ENCODE measurements around the gene SOHLH1.

DNA sequence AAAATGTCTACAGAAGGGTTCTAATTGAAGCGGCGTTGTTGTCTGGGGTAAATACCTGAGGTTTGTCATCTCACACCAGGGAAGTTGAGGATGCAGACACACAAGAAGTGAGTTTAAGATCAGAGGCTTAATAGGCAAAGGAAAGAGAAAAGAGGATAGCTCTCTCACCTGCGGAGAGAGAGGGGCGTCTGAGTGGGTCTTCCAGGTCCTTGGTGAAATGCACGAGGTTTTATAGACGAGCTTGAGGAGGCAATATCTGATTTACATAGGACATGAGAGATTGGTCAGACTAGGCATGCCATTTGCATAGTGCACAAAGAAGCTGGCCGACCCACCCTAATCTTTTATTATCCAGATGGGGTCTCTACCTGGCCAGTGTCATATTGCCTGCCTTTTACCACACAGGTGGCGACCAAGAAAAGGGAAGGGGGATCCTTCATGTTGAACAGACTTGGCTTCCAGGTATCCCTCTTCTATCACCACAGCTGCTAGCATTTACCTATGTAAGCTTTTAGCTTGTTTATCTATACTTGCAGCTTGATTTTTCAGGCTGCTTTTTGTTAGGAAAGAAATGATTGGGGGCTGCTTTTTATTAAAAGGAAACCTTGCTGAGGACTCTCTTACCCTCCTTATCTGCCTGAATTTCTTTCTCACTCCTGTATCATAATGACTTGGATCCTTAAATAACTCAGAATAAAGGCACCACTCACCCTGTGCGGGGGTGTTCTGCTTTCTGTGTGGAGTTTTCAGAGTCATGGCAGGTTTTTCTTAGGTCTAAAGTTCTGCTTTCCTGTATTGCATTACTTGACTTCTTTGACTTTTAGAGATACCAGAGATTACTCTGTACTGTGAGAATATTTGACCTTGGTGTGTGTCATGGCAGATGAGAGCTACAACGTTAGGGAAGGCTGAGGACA lies 50.5 kb downstream of the SOHLH1 start:
- TF ChIP-seq ZNF202 (tag by site-specific recombination; IDR thresholded peaks at IDR 0.05; ENCODE audit: borderline replicate concordance) (no peak), SCRT1 (tag by site-specific recombination; IDR thresholded peaks at IDR 0.05; ENCODE audit: borderline replicate concordance) (no peak), ZNF521 (tag by site-specific recombination; IDR thresholded peaks at IDR 0.05) (no peak), GLIS2 (tag by site-specific recombination; IDR thresholded peaks at IDR 0.05) (no peak), ZNF146 (tag by site-specific recombination; IDR thresholded peaks at IDR 0.05) (no peak), BCL11A (tag by site-specific recombination; IDR thresholded peaks at IDR 0.05; ENCODE audit: low read depth) (no peak), ZNF558 (tag by site-specific recombination; IDR thresholded peaks at IDR 0.05) (no peak), YY1 (tag by site-specific recombination; IDR thresholded peaks at IDR 0.05) (no peak)
- TF ChIP-seq, protein P1, sequence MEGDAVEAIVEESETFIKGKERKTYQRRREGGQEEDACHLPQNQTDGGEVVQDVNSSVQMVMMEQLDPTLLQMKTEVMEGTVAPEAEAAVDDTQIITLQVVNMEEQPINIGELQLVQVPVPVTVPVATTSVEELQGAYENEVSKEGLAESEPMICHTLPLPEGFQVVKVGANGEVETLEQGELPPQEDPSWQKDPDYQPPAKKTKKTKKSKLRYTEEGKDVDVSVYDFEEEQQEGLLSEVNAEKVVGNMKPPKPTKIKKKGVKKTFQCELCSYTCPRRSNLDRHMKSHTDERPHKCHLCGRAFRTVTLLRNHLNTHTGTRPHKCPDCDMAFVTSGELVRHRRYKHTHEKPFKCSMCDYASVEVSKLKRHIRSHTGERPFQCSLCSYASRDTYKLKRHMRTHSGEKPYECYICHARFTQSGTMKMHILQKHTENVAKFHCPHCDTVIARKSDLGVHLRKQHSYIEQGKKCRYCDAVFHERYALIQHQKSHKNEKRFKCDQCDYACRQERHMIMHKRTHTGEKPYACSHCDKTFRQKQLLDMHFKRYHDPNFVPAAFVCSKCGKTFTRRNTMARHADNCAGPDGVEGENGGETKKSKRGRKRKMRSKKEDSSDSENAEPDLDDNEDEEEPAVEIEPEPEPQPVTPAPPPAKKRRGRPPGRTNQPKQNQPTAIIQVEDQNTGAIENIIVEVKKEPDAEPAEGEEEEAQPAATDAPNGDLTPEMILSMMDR (tag by site-specific recombination; IDR thresholded peaks at IDR 0.05) = no peak
- TF ChIP-seq, protein P2, sequence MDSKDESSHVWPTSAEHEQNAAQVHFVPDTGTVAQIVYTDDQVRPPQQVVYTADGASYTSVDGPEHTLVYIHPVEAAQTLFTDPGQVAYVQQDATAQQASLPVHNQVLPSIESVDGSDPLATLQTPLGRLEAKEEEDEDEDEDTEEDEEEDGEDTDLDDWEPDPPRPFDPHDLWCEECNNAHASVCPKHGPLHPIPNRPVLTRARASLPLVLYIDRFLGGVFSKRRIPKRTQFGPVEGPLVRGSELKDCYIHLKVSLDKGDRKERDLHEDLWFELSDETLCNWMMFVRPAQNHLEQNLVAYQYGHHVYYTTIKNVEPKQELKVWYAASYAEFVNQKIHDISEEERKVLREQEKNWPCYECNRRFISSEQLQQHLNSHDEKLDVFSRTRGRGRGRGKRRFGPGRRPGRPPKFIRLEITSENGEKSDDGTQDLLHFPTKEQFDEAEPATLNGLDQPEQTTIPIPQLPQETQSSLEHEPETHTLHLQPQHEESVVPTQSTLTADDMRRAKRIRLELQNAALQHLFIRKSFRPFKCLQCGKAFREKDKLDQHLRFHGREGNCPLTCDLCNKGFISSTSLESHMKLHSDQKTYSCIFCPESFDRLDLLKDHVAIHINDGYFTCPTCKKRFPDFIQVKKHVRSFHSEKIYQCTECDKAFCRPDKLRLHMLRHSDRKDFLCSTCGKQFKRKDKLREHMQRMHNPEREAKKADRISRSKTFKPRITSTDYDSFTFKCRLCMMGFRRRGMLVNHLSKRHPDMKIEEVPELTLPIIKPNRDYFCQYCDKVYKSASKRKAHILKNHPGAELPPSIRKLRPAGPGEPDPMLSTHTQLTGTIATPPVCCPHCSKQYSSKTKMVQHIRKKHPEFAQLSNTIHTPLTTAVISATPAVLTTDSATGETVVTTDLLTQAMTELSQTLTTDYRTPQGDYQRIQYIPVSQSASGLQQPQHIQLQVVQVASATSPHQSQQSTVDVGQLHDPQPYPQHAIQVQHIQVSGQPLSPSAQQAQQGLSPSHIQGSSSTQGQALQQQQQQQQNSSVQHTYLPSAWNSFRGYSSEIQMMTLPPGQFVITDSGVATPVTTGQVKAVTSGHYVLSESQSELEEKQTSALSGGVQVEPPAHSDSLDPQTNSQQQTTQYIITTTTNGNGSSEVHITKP (tag by site-specific recombination; IDR thresholded peaks at IDR 0.05) = no peak
- TF ChIP-seq, protein P3, sequence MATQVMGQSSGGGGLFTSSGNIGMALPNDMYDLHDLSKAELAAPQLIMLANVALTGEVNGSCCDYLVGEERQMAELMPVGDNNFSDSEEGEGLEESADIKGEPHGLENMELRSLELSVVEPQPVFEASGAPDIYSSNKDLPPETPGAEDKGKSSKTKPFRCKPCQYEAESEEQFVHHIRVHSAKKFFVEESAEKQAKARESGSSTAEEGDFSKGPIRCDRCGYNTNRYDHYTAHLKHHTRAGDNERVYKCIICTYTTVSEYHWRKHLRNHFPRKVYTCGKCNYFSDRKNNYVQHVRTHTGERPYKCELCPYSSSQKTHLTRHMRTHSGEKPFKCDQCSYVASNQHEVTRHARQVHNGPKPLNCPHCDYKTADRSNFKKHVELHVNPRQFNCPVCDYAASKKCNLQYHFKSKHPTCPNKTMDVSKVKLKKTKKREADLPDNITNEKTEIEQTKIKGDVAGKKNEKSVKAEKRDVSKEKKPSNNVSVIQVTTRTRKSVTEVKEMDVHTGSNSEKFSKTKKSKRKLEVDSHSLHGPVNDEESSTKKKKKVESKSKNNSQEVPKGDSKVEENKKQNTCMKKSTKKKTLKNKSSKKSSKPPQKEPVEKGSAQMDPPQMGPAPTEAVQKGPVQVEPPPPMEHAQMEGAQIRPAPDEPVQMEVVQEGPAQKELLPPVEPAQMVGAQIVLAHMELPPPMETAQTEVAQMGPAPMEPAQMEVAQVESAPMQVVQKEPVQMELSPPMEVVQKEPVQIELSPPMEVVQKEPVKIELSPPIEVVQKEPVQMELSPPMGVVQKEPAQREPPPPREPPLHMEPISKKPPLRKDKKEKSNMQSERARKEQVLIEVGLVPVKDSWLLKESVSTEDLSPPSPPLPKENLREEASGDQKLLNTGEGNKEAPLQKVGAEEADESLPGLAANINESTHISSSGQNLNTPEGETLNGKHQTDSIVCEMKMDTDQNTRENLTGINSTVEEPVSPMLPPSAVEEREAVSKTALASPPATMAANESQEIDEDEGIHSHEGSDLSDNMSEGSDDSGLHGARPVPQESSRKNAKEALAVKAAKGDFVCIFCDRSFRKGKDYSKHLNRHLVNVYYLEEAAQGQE (tag by site-specific recombination; IDR thresholded peaks at IDR 0.05) = no peak
- TF ChIP-seq, protein P4, sequence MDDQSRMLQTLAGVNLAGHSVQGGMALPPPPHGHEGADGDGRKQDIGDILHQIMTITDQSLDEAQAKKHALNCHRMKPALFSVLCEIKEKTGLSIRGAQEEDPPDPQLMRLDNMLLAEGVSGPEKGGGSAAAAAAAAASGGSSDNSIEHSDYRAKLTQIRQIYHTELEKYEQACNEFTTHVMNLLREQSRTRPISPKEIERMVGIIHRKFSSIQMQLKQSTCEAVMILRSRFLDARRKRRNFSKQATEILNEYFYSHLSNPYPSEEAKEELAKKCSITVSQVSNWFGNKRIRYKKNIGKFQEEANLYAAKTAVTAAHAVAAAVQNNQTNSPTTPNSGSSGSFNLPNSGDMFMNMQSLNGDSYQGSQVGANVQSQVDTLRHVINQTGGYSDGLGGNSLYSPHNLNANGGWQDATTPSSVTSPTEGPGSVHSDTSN (CRISPR knock-in tag; IDR thresholded peaks at IDR 0.05) = no peak
- TF ChIP-seq, protein P5, sequence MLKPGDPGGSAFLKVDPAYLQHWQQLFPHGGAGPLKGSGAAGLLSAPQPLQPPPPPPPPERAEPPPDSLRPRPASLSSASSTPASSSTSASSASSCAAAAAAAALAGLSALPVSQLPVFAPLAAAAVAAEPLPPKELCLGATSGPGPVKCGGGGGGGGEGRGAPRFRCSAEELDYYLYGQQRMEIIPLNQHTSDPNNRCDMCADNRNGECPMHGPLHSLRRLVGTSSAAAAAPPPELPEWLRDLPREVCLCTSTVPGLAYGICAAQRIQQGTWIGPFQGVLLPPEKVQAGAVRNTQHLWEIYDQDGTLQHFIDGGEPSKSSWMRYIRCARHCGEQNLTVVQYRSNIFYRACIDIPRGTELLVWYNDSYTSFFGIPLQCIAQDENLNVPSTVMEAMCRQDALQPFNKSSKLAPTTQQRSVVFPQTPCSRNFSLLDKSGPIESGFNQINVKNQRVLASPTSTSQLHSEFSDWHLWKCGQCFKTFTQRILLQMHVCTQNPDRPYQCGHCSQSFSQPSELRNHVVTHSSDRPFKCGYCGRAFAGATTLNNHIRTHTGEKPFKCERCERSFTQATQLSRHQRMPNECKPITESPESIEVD (tag by site-specific recombination; IDR thresholded peaks at IDR 0.05) = no peak
